ENCODE results near the gene IRF5.

The IRF5 gene

DNA sequence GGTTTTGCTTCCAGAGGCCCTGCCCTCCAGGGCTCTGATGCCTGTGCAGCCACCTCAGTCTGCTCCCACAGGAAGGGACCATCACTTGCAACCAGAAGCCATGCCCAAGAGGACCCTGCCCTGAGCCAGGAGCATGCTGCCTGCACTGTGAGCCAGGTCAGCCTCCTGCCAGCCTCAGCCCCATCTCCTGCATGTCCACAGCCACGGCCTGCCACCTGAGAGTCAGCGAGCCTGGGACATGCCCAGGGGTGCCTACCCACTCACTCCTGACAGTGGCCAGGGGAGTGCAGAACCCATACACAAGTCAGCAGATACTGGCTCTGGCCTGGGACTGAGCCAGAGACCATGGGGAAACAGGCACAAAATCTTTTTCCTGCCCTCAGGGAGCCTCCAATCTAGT is 20.6 kb upstream of the IRF5 start:
- H3K9me3 ChIP-seq (ENCODE audit: control insufficient read depth, insufficient read depth, low read length), result no peaks in the 10 kb centered on the region
- no peaks in the 10 kb centered on the region for H3K36me3 ChIP-seq (ENCODE audit: control insufficient read depth, insufficient read depth, low read length)
- no peak overlapping the region for H3K4me3 ChIP-seq (ENCODE audit: low read depth, low read length)
- no peak overlapping the region for H3K9ac ChIP-seq (ENCODE audit: low read depth, low read length)
- peaks cover 34% of the 10 kb centered on the region for H3K27me3 ChIP-seq (ENCODE audit: control insufficient read depth, insufficient read depth, low read length)
- H3K4me1 ChIP-seq (ENCODE audit: control insufficient read depth, insufficient read depth, low read length), result peaks cover 9% of the 10 kb centered on the region

DNA sequence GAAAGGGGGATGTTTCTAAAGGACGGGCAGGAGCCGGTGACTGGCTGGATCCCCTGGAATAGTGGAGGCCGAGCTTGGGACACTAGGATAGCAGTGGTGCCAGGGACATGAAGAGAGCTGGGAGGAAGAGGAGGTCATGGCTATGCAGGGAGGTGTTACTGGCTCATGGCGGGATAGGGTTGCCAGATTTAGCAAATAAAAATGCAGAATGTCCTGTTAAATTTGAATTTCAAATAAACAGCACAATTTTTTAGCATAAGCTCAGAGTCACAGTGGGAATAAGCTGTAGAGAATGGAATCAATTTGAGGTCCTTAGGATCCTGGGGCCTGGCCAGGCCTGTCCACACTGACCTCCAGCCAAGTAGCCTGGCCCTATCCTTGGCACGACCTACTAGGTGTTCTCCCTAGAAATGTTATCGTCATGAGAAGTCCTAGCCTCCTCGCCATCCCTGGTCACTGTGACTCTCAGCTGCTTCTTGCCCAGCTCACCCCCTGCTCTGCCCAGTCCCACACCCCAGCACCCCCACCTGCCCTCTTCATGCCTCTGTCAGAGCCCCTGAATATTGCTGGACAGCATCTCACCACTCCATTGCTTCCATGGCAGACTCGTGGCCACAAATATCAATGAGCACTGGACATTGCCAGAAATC is 19.6 kb upstream of the IRF5 start:
- no peaks in the 10 kb centered on the region for H3K9me3 ChIP-seq (ENCODE audit: control insufficient read depth, insufficient read depth, low read length)
- H3K36me3 ChIP-seq (ENCODE audit: control insufficient read depth, insufficient read depth, low read length), result no peaks in the 10 kb centered on the region
- peaks cover 9% of the 10 kb centered on the region for H3K4me1 ChIP-seq (ENCODE audit: control insufficient read depth, insufficient read depth, low read length)
- H3K4me3 ChIP-seq (ENCODE audit: low read depth, low read length), result no peak overlapping the region
- peaks cover 32% of the 10 kb centered on the region for H3K27me3 ChIP-seq (ENCODE audit: control insufficient read depth, insufficient read depth, low read length)
- H3K9ac ChIP-seq (ENCODE audit: low read depth, low read length), result no peak overlapping the region

DNA sequence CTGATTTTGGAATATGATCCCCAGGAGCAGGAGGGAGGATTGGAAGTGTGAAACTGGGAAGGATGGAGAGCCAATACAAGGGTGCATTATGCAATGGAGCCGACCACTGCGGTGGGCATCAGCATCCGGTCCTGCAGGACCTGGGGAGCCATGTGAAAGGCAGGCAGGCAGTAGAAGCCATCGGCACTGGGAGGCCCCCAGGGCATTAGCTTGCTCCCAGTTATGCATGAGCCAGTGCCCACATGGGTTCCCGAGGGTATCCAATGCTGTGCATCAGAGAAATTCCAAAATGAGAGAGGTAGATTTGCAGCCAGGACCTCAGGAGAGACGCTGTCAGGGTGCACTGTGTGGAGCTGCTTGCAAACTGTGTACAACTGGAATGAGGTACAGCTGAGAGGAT is 18.5 kb upstream of the IRF5 start:
- H3K9me3 ChIP-seq (ENCODE audit: control insufficient read depth, insufficient read depth, low read length), result no peaks in the 10 kb centered on the region
- no peak overlapping the region for H3K4me3 ChIP-seq (ENCODE audit: low read depth, low read length)
- no peaks in the 10 kb centered on the region for H3K36me3 ChIP-seq (ENCODE audit: control insufficient read depth, insufficient read depth, low read length)
- no peak overlapping the region for H3K9ac ChIP-seq (ENCODE audit: low read depth, low read length)
- peaks cover 27% of the 10 kb centered on the region for H3K27me3 ChIP-seq (ENCODE audit: control insufficient read depth, insufficient read depth, low read length)
- peaks cover 9% of the 10 kb centered on the region for H3K4me1 ChIP-seq (ENCODE audit: control insufficient read depth, insufficient read depth, low read length)

- Histone ChIP-seq H3K36me3 (ENCODE audit: control insufficient read depth, insufficient read depth, low read length) (no peaks in the 10 kb centered on the region), H3K9me3 (ENCODE audit: control insufficient read depth, insufficient read depth, low read length) (no peaks in the 10 kb centered on the region), H3K9ac (ENCODE audit: low read depth, low read length) (no peak overlapping the region), H3K4me3 (ENCODE audit: low read depth, low read length) (no peak overlapping the region), H3K27me3 (ENCODE audit: control insufficient read depth, insufficient read depth, low read length) (peaks cover 21% of the 10 kb centered on the region), H3K4me1 (ENCODE audit: control insufficient read depth, insufficient read depth, low read length) (peaks cover 6% of the 10 kb centered on the region)
These were observed 17.6 kb upstream of the IRF5 start for GRCh38 chr7:128919881-128920799.

- H3K4me3 ChIP-seq (ENCODE audit: low read depth, low read length), result no peak overlapping the region
- no peaks in the 10 kb centered on the region for H3K36me3 ChIP-seq (ENCODE audit: control insufficient read depth, insufficient read depth, low read length)
- no peak overlapping the region for H3K9ac ChIP-seq (ENCODE audit: low read depth, low read length)
- H3K9me3 ChIP-seq (ENCODE audit: control insufficient read depth, insufficient read depth, low read length), result no peaks in the 10 kb centered on the region
- peaks cover 6% of the 10 kb centered on the region for H3K4me1 ChIP-seq (ENCODE audit: control insufficient read depth, insufficient read depth, low read length)
- peaks cover 16% of the 10 kb centered on the region for H3K27me3 ChIP-seq (ENCODE audit: control insufficient read depth, insufficient read depth, low read length)
These were observed 16.7 kb upstream of the IRF5 start for GRCh38 chr7:128920913-128921582.

- Histone ChIP-seq H3K4me1 (ENCODE audit: control insufficient read depth, insufficient read depth, low read length) (peaks cover 6% of the 10 kb centered on the region), H3K9me3 (ENCODE audit: control insufficient read depth, insufficient read depth, low read length) (no peaks in the 10 kb centered on the region), H3K36me3 (ENCODE audit: control insufficient read depth, insufficient read depth, low read length) (no peaks in the 10 kb centered on the region), H3K9ac (ENCODE audit: low read depth, low read length) (no peak overlapping the region), H3K27me3 (ENCODE audit: control insufficient read depth, insufficient read depth, low read length) (peaks cover 11% of the 10 kb centered on the region), H3K4me3 (ENCODE audit: low read depth, low read length) (no peak overlapping the region)
These were observed 15.8 kb upstream of the IRF5 start for GRCh38 chr7:128921866-128922440.

GRCh38 chr7:128922496-128923410 is 15.0 kb upstream of the IRF5 start:
- H3K27me3 ChIP-seq (ENCODE audit: control insufficient read depth, insufficient read depth, low read length), result peaks cover 7% of the 10 kb centered on the region
- no peak overlapping the region for H3K4me3 ChIP-seq (ENCODE audit: low read depth, low read length)
- H3K9me3 ChIP-seq (ENCODE audit: control insufficient read depth, insufficient read depth, low read length), result no peaks in the 10 kb centered on the region
- H3K4me1 ChIP-seq (ENCODE audit: control insufficient read depth, insufficient read depth, low read length), result peaks cover 6% of the 10 kb centered on the region
- H3K36me3 ChIP-seq (ENCODE audit: control insufficient read depth, insufficient read depth, low read length), result no peaks in the 10 kb centered on the region
- no peak overlapping the region for H3K9ac ChIP-seq (ENCODE audit: low read depth, low read length)

DNA sequence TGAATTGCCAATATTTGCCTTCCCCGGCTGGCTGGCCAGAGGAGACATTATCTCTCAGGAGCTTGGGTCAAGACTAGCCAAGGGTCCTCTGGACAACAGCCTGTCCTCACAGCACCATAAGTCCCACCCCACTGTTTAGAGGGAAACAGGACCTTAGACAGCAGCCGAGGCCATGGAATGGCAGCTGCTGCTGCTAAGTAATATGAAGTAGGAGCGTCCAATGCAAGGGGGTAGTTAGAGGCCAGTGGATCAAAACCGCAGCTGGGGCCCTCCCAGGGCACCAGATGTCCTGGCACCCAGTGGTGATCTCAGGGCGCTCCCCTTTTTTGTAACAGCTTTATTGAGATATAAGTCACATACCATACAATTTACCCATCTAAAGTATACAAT is 14.3 kb upstream of the IRF5 start:
- Histone ChIP-seq H3K9ac (ENCODE audit: low read depth, low read length) (no peak overlapping the region), H3K9me3 (ENCODE audit: control insufficient read depth, insufficient read depth, low read length) (no peaks in the 10 kb centered on the region), H3K27me3 (ENCODE audit: control insufficient read depth, insufficient read depth, low read length) (peaks cover 7% of the 10 kb centered on the region), H3K36me3 (ENCODE audit: control insufficient read depth, insufficient read depth, low read length) (peaks cover 2% of the 10 kb centered on the region), H3K4me3 (ENCODE audit: low read depth, low read length) (no peak overlapping the region), H3K4me1 (ENCODE audit: control insufficient read depth, insufficient read depth, low read length) (peaks cover 6% of the 10 kb centered on the region)

- Histone ChIP-seq H3K9me3 (ENCODE audit: control insufficient read depth, insufficient read depth, low read length) (no peaks in the 10 kb centered on the region), H3K4me1 (ENCODE audit: control insufficient read depth, insufficient read depth, low read length) (peaks cover 6% of the 10 kb centered on the region), H3K36me3 (ENCODE audit: control insufficient read depth, insufficient read depth, low read length) (peaks cover 2% of the 10 kb centered on the region), H3K4me3 (ENCODE audit: low read depth, low read length) (no peak overlapping the region), H3K27me3 (ENCODE audit: control insufficient read depth, insufficient read depth, low read length) (peaks cover 2% of the 10 kb centered on the region), H3K9ac (ENCODE audit: low read depth, low read length) (no peak overlapping the region)
These were observed 12.8 kb upstream of the IRF5 start for GRCh38 chr7:128924707-128925588.

GRCh38 chr7:128928159-128928813 is 9.4 kb upstream of the IRF5 start:
- H3K36me3 ChIP-seq (ENCODE audit: control insufficient read depth, insufficient read depth, low read length), result peaks cover 2% of the 10 kb centered on the region
- H3K27me3 ChIP-seq (ENCODE audit: control insufficient read depth, insufficient read depth, low read length), result no peaks in the 10 kb centered on the region
- H3K9me3 ChIP-seq (ENCODE audit: control insufficient read depth, insufficient read depth, low read length), result no peaks in the 10 kb centered on the region
- no peaks in the 10 kb centered on the region for H3K4me1 ChIP-seq (ENCODE audit: control insufficient read depth, insufficient read depth, low read length)
- no peak overlapping the region for H3K4me3 ChIP-seq (ENCODE audit: low read depth, low read length)
- no peak overlapping the region for H3K9ac ChIP-seq (ENCODE audit: low read depth, low read length)
